HepG2 (cell line): Measurements from ENCODE around the gene CSNK2A1. TPM values are rescaled to one million over a fixed set of nuclear protein-coding genes. Genes with fewer than 3 reads are reported as not detected.

Source experiments
- ATF2 ChIP-seq: sonication (generic); formaldehyde crosslinking; IDR thresholded peaks from 2 replicates; pipeline ENCODE4 v1.4.0; 2020; ENCODE audit warnings: missing genetic modification reagents
- FOXA1 ChIP-seq, 2 experiments: fragments of 450-650 bp in 1 of 2; sonication (generic) in 1 of 2; formaldehyde crosslinking in 1 of 2; IDR thresholded peaks; 2 replicates each; pipeline versions ENCODE4 v1.4.0 to v1.6.1; 2016 to 2020; ENCODE audit warnings: missing genetic modification reagents in 1 of 2
- GFI1 ChIP-seq: sonication (generic); formaldehyde crosslinking; IDR thresholded peaks from 2 replicates; pipeline ENCODE4 v1.5.0; 2020; ENCODE audit warnings: missing genetic modification reagents, mild to moderate bottlenecking, borderline replicate concordance
- HDAC1 ChIP-seq: sonication (generic); formaldehyde crosslinking; IDR thresholded peaks from 2 replicates; pipeline ENCODE4 v1.5.1; 2020; ENCODE audit warnings: mild to moderate bottlenecking, missing genetic modification reagents
- NR2C2 ChIP-seq: sonication (generic); formaldehyde crosslinking; IDR thresholded peaks from 2 replicates; pipeline ENCODE4 v1.4.0; 2020; ENCODE audit warnings: missing genetic modification reagents, mild to moderate bottlenecking, moderate library complexity, borderline replicate concordance
- PHF21A ChIP-seq: sonication (generic); formaldehyde crosslinking; IDR thresholded peaks from 2 replicates; pipeline ENCODE4 v1.5.0; 2020; ENCODE audit warnings: mild to moderate bottlenecking, missing genetic modification reagents
- ZBTB10 ChIP-seq: sonication (generic); formaldehyde crosslinking; IDR thresholded peaks from 2 replicates; pipeline ENCODE4 v1.4.0; 2020; ENCODE audit warnings: missing genetic modification reagents, borderline replicate concordance
- ZFP1 ChIP-seq: IDR thresholded peaks from 2 replicates; pipeline ENCODE4 v1.6.1; 2016
- ZFP91 ChIP-seq: sonication (generic); formaldehyde crosslinking; IDR thresholded peaks from 2 replicates; pipeline ENCODE4 v1.9.0; 2022; ENCODE audit warnings: missing genetic modification reagents, mild to moderate bottlenecking, borderline replicate concordance
- ZGPAT ChIP-seq: IDR thresholded peaks from 2 replicates; pipeline ENCODE4 v1.6.1; 2016; ENCODE audit warnings: mild to moderate bottlenecking
- ZNF337 ChIP-seq: sonication (generic); formaldehyde crosslinking; IDR thresholded peaks from 2 replicates; pipeline ENCODE4 v1.5.1; 2020; ENCODE audit warnings: missing genetic modification reagents, low read depth, mild to moderate bottlenecking, borderline replicate concordance
- ZNF552 ChIP-seq: sonication (generic); formaldehyde crosslinking; IDR thresholded peaks from 2 replicates; pipeline ENCODE4 v1.9.0; 2022; ENCODE audit warnings: missing genetic modification reagents, mild to moderate bottlenecking, borderline replicate concordance
- ZNF691 ChIP-seq: sonication (generic); formaldehyde crosslinking; IDR thresholded peaks from 2 replicates; pipeline ENCODE4 v1.4.0; 2020; ENCODE audit warnings: missing genetic modification reagents, low read depth, mild to moderate bottlenecking, borderline replicate concordance
- ZSCAN29 ChIP-seq: sonication (generic); formaldehyde crosslinking; conservative IDR thresholded peaks from 2 replicates; pipeline ENCODE4 v1.4.0; 2020; ENCODE audit warnings: mild to moderate bottlenecking, missing genetic modification reagents
- polyA plus RNA-seq, 8 experiments: library from polyadenylated mRNA; depleted of rRNA in 3 of 8; stranded (reverse) in 7 of 8; unstranded in 1 of 8; fragments of >200 nt; fragmentation: Illumina TruSeq in 4 of 8; extraction: Trizol in 4 of 8; gene quantifications; 2 replicates each; pipeline versions ENCODE4 v1.2.1 to v1.2.3, GENCODE V29; 2011 to 2016; ENCODE audit warnings: low read depth in 4 of 8, missing spikeins in 1 of 8, mixed read lengths in 1 of 8; ENCODE audit not compliant: insufficient read depth in 1 of 8
- total RNA-seq, 5 experiments: library from RNA; depleted of rRNA; stranded (reverse); fragments of >200 nt; fragmentation: Illumina TruSeq; extraction: Trizol; gene quantifications; 2 replicates each; pipeline ENCODE4 v1.2.3, GENCODE V29; 2016; ENCODE audit warnings: low read depth in 1 of 5

The CSNK2A1 gene
- total and polyA plus RNA-seq, 2 of the 13 experiments (the other 11 are each of a cell fraction or from before 2014, with no cell fraction given): 153 to 231 TPM

- peak; percentile 82; the same call in 1 of the 2 replicates for TF ChIP-seq ZNF691 (CRISPR knock-in tag)
- TF ChIP-seq GFI1 (CRISPR knock-in tag): peak; percentile 36; the same call in 1 of the 2 replicates
- TF ChIP-seq ZNF337 (CRISPR knock-in tag): peak; percentile 59; the same call in 1 of the 2 replicates
- 0 out of 2 replicates have a peak, but pooled peaks have one; percentile 58 for TF ChIP-seq ZSCAN29 (CRISPR knock-in tag)
- peak; percentile 48 for TF ChIP-seq FOXA1 (IDR thresholded peaks at IDR 0.05)
- peak; percentile 88 for TF ChIP-seq FOXA1 (CRISPR knock-in tag; IDR thresholded peaks at IDR 0.05)
- peak; percentile 89 for TF ChIP-seq PHF21A (CRISPR knock-in tag)
- peak; percentile 29; the same call in 1 of the 2 replicates for TF ChIP-seq ATF2
- 0 out of 2 replicates have a peak, but pooled peaks have one; percentile 23 for TF ChIP-seq ZFP91
- peak; percentile 84 for TF ChIP-seq ZGPAT (CRISPR knock-in tag)
- TF ChIP-seq NR2C2: peak; percentile 81
- peak; percentile 71 for TF ChIP-seq HDAC1
- TF ChIP-seq ZNF552 (CRISPR knock-in tag): 0 out of 2 replicates have a peak, but pooled peaks have one; percentile 18
- TF ChIP-seq ZBTB10 (CRISPR knock-in tag): 0 out of 2 replicates have a peak, but pooled peaks have one; percentile 56
- TF ChIP-seq ZFP1: peak; percentile 70; the same call in 1 of the 2 replicates
Observed at GRCh38 chr20:510328-511057, 33.1 kb downstream of the CSNK2A1 start (continued).
